Stimulated activated CD8-positive, alpha-beta memory T cell treated with anti-CD3 and anti-CD28 coated beads, Interleukin-7, amount 100 ng/mL, for 1 hour (primary cell): ENCODE data around the gene PHYKPL.

ENCODE experiments used
- DNase-seq, 2 donors: peaks; one replicate each; pipeline ENCODE4 v3.0.0-alpha.2; 2020; ENCODE audit warnings: low read depth in 2 of 2

The PHYKPL gene

GRCh38 chr5:178223828-178224335 lies 8.7 kb downstream of the PHYKPL start:
- no peak for DNase-seq

DNA sequence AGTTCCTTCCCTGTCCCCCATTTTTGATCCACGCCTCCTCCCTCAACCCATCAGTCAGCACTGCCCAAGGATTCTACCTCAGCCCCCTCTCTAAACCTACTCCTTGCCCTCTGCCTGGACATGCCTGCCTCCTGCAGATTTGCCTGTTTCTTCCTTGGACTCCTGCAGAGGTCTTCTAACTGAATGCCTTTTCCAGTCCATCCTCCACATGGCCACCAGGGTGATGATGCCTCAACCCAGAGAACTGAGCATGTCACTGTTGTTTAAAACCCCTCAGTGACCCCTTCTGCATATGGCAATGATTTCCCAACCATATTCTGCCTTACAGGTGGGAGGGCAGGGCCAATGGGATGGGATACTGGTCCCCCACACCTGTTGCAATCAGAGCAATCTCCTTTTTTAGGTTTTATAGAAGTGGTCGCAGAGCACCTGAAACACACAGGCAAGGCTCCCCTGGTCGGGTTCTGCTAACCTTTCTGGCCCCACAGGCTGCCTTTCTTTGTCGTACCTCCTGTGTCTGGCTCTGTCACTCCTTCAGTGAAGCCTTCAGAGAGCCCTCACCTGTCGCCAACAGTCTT lies 9.3 kb downstream of the PHYKPL start:
- DNase-seq, result no peak

- DNase-seq, result no peak
Observed at GRCh38 chr5:178222292-178222691, 10.3 kb downstream of the PHYKPL start.

- no peak for DNase-seq
Observed at GRCh38 chr5:178221853-178222252, 10.7 kb downstream of the PHYKPL start.

- DNase-seq, result no peak
Observed at GRCh38 chr5:178221282-178221681, 11.3 kb downstream of the PHYKPL start.

DNA sequence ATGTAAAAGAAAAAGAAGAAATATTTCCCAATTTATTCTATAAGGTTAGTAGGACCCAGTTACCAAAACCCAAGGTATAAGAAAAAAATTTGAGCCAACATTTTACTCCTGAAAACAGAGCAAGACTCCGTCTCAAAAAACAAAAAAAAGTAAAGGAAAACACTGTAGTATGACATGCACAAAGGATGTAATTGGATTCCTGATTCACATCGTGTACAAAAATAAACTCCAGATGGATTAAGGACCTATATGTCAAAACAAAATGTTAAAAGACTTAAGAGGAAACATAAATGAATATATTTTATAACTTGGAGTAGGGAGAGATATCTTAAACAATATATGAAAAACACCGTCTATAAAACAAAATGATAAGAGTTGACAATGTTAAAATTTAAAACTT lies 13.8 kb downstream of the PHYKPL start:
- no peak for DNase-seq

DNA sequence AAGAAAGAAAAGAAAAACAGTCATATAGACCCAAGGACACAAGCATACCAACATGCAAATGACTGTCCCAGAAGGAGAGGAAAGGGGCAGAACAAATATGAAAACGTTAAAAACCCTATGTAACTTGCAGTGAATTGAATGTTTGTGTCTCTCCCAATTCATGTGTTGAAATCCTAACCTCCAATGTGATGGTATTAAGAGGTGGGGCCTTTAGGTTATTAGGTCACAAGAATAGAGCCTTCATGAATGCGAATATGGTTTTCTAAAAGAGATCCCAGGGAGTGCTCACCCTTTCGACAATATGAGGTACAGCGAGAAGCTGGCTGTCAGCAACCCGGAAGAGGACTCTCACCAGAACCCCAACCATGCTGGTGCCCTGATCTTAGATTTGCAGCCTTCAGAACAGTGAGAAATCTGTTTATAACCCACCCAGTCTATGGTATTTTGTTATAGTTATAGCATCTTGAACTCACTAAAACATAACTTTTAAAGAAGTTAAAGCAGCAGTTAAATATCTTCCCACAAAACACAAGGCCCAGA lies 14.3 kb downstream of the PHYKPL start:
- no peak for DNase-seq

- no peak for DNase-seq
Observed at GRCh38 chr5:178216779-178217178, 15.8 kb downstream of the PHYKPL start.

GRCh38 chr5:178216088-178216534 lies 16.5 kb downstream of the PHYKPL start:
- DNase-seq, result no peak

GRCh38 chr5:178215280-178216002 lies 17.2 kb downstream of the PHYKPL start:
- DNase-seq, result no peak

DNA sequence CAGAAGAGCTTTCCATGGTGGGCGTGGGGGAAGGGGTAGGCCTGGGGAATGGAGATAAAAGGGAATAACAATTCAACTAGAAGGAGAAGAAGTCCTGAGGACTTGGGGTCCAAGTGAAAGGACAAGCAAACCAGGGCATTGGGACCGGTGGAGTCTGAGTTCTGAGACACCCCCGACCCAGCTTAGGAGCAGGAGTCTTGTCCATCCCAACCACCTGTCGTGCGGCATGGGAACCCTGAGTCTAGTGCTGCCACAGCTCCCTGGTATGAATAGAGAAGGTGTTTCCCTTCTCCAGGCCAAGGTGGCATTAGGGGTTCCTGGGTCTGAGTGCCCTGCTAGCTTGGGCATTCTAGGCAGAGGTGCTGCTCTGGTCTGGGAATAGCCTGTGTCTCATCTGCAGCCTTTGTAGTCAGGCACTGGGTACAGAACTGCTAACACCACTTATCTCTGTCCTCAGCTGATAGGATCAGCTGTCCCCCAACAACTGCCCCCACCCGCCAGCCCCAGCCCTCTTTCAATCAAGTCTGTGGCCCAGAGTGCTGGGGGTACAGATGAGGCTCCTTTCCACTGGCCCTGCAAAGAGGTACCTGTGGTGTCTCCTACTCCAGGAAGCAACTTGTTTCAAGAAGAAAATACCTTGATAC lies 18.3 kb downstream of the PHYKPL start:
- no peak for DNase-seq

- no peak for DNase-seq
Observed at GRCh38 chr5:178213748-178214151, 18.9 kb downstream of the PHYKPL start.

- no peak for DNase-seq
Observed at GRCh38 chr5:178213003-178213461, 19.6 kb downstream of the PHYKPL start.

DNA sequence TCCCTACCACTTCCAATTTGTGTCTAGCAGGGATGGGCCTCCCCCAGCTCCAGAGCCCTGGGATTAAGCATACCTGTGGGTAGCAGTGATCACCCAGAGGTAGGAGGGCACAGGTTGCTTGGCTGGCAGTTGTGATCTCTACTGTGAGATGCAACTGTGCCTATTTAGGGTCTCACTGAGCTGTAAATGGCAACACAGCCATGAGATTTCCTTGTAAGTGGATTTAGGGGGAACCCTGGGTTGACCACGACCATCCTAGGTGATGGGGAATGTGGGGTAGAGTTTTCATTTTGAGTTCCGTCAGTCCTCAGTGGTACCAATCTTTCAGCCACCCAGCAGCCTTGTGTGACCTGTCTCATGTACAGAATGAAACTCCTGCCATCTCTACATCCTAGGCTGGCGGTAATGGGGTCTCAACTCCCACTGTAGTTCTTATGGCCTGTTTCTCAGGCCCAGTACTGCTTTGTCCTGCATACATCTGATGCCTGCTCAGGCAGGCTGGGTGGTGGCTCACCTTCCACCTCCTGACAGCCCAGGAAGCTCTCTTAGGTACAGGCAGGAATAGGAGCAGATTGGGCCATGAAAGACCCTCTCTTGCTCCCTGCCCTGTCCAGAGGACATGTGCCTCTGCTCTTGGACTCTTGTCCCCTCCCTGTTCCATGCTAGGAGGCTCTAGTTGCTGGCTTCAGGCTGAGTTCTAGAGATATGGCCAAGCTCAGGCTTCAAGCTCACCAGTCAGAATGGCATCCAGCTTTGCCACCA lies 20.2 kb downstream of the PHYKPL start:
- no peak for DNase-seq

GRCh38 chr5:178211095-178212048 lies 21.2 kb downstream of the PHYKPL start:
- DNase-seq, result no peak

DNA sequence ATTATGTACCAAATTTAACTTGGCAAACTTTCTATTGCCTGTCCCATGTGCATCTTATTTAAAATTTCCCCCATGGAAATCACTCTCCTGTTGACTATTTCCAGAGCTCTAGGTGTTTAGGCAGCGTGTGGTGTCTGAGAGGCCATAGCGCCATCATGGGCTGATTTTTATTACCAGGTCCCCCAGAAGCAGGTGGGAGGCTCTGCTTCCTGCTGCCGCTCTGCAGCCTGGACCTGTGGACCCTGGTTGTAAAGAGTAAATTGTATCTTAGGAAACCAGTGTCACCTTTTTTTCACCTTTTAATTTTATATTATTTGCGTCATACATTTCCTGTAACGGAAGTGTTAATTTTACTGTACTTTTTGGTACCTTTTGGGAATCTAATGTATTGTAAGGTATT lies 21.9 kb downstream of the PHYKPL start:
- no peak for DNase-seq

DNA sequence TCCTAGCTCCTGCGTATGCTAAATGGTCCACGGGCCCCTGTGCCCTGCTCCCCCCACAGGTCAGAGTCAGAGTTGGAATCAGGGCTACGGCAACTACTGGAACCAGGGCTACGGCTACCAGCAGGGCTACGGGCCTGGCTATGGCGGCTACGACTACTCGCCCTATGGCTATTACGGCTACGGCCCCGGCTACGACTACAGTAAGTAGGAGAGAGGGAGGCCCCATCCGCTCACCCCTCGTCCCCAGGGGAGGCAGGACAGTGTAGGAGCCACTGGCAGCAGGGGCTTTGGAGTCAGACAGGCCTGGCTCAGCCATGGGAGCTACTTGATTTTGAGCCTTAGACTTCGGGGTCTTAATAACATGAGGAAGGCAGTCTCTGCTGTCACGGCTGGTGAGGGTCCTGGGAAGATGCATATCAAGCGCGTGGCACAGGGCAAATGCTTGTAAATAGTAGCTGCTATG lies 22.5 kb downstream of the PHYKPL start:
- no peak for DNase-seq

- no peak for DNase-seq
Observed at GRCh38 chr5:178209334-178210072, 23.1 kb downstream of the PHYKPL start.

- no peak for DNase-seq
Observed at GRCh38 chr5:178208540-178209227, 23.9 kb downstream of the PHYKPL start.
